Breast epithelium (tissue), 4 donors: Measurements from ENCODE around the gene CD79B. TPM values are rescaled to one million over a fixed set of nuclear protein-coding genes. Genes with fewer than 3 reads are reported as not detected.

Experiments
- DNase-seq, 2 donors: peaks; one replicate each; pipeline ENCODE4 v3.0.0-alpha.2; 2019; ENCODE audit warnings: low spot score in 2 of 2
- H3K27ac ChIP-seq, 2 donors: fragments of 200-600 bp; sonication (generic) in 1 of 2; one replicate each; pipeline ENCODE4 v1.5.1; 2016 to 2019; ENCODE audit warnings: mild to moderate bottlenecking in 1 of 2
- H3K27me3 ChIP-seq, 2 donors: fragments of 200-600 bp; sonication (generic) in 1 of 2; one replicate each; pipeline versions ENCODE4 v1.5.1 to v1.6.0; 2017 to 2019; ENCODE audit warnings: control low read depth in 1 of 2, mild to moderate bottlenecking in 1 of 2
- H3K36me3 ChIP-seq: fragments of 200-600 bp; one replicate; pipeline ENCODE4 v1.5.1; 2019
- H3K4me1 ChIP-seq, 2 donors: fragments of 200-600 bp; sonication (generic); one replicate each; pipeline ENCODE4 v1.5.1; 2016 to 2019; ENCODE audit warnings: control low read depth in 1 of 2
- H3K4me3 ChIP-seq, 3 donors: fragments of 200-600 bp; sonication (generic); 1 replicate in 2 of 3; 2 replicates in 1 of 3; pipeline ENCODE4 v1.5.1; 2016 to 2019; ENCODE audit warnings: mild to moderate bottlenecking in 3 of 3, moderate library complexity in 2 of 3
- H3K9me3 ChIP-seq, 2 donors: fragments of 200-600 bp; sonication (generic) in 1 of 2; one replicate each; pipeline ENCODE4 v1.5.1; 2016 to 2019; ENCODE audit warnings: control low read depth in 1 of 2
- CTCF ChIP-seq, 3 donors: fragments of 450-650 bp; IDR thresholded peaks; one replicate each; pipeline ENCODE4 v1.5.1; 2016 to 2017; ENCODE audit warnings: antibody characterized with exemption in 3 of 3, mild to moderate bottlenecking in 3 of 3, moderate library complexity in 3 of 3
- POLR2A ChIP-seq: fragments of 450-650 bp; IDR thresholded peaks from one replicate; pipeline ENCODE4 v1.6.1; 2016; ENCODE audit warnings: antibody characterized with exemption, mild to moderate bottlenecking, moderate library complexity
- POLR2AphosphoS5 ChIP-seq, 3 donors: sonication (generic); formaldehyde crosslinking; IDR thresholded peaks; one replicate each; pipeline ENCODE4 v1.6.1; 2017; ENCODE audit warnings: antibody characterized with exemption in 3 of 3
- intact Hi-C: fragments of 100-400 bp; cut with DNase I; formaldehyde crosslinking; loops from one replicate; pipeline ENCODE4 v1.15.1; 2023; ENCODE audit warnings: low total_unique reads
- total RNA-seq, 3 donors: library from RNA; depleted of rRNA; stranded (reverse); fragments of >200 nt; gene quantifications; one replicate each; pipeline ENCODE4 v1.1.0, GENCODE V29; 2016

The CD79B gene
- total RNA-seq, 3 donors from 2014 or later: 2.2 to 7.9 (median 3.4) TPM

- no peaks in the 10 kb centered on the region for H3K36me3 ChIP-seq
- intact Hi-C loops: no loop called here
- no peak overlapping the region for H3K4me3 ChIP-seq
- H3K4me1 ChIP-seq: no peaks in the 10 kb centered on the region
- peak in 1 of 2 donors; percentile 57 for DNase-seq
- no peak overlapping the region for H3K27ac ChIP-seq
- no peaks in the 10 kb centered on the region for H3K27me3 ChIP-seq
- TF ChIP-seq CTCF (IDR thresholded peaks at IDR 0.05): peak; percentile 18 to 51 (median 33)
- TF ChIP-seq POLR2AphosphoS5 (IDR thresholded peaks at IDR 0.05): no peak
- H3K9me3 ChIP-seq: no peaks in the 10 kb centered on the region
Observed at GRCh38 chr17:63950940-63951907, 19.1 kb upstream of the CD79B start.

- H3K4me1 ChIP-seq: no peaks in the 10 kb centered on the region
- H3K4me3 ChIP-seq: no peak overlapping the region
- TF ChIP-seq CTCF (IDR thresholded peaks at IDR 0.05): no peak
- TF ChIP-seq POLR2A: no peak
- no peak for TF ChIP-seq POLR2AphosphoS5 (IDR thresholded peaks at IDR 0.05)
- DNase-seq: no peak
- no peaks in the 10 kb centered on the region for H3K36me3 ChIP-seq
- no peaks in the 10 kb centered on the region for H3K9me3 ChIP-seq
- no peaks in the 10 kb centered on the region for H3K27me3 ChIP-seq
- H3K27ac ChIP-seq: no peak overlapping the region
- intact Hi-C loops: no loop called here
Observed at GRCh38 chr17:63949576-63950250, 17.6 kb upstream of the CD79B start.

DNA sequence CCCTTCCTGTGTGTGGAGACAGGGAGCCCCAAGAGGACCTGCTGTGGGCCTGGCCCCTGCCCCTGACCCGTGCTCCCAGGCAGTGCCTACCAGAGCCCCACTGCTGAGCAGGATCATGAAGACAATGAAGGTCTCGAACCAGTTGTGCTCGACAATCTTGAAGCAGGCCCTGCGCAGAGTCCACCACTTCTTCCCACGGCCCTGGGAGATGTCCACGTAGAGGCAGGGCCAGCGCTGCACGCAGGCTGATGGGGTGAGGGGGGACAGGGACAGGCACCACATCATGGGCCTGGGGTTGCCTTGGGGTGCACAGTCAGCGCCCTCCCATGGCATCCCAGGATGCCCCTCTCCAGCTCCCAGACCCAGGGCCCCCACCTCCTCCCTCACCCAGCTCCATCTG lies 16.4 kb upstream of the CD79B start:
- no peak for TF ChIP-seq POLR2AphosphoS5 (IDR thresholded peaks at IDR 0.05)
- TF ChIP-seq CTCF (IDR thresholded peaks at IDR 0.05): no peak
- no peak for TF ChIP-seq POLR2A
- intact Hi-C loops: no loop called here
- no peak for DNase-seq

DNA sequence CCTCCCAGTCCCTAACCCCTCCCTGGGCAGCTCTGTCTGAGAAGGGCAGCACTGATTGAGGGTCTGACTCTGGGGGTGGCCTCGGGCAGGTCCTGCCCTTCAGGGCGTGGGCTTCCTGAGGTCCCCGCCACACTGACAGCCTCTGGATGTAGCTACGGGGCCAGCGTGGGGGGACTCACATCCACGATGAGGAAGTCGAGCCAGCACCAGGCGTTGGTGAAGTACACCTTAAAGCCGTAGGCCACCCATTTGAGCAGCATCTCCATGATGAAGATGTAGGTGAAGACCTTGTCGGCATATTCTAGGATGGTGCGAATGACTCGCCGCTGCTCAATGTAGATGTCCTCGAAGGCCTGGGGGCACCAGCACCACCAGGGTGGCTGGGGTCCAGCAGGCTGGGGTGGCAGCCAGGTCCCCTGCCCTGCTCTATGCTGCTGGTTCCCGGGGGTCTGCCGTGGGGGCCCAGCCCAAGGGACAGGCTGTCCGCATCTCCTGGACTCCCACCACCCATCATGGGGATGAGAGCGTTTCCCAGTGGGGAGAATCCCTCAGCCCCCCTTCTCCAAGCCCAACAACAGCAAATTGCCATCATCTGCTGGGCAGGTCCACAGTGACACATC lies 15.7 kb upstream of the CD79B start:
- no peak for TF ChIP-seq CTCF (IDR thresholded peaks at IDR 0.05)
- no peak for TF ChIP-seq POLR2AphosphoS5 (IDR thresholded peaks at IDR 0.05)
- TF ChIP-seq POLR2A: no peak
- Histone ChIP-seq H3K4me3 (no peak overlapping the region), H3K9me3 (no peaks in the 10 kb centered on the region), H3K4me1 (no peaks in the 10 kb centered on the region), H3K27me3 (no peaks in the 10 kb centered on the region), H3K36me3 (no peaks in the 10 kb centered on the region), H3K27ac (no peak overlapping the region)
- intact Hi-C loops: no loop called here
- no peak for DNase-seq

More for the DNA sequence above, 16.4 kb upstream of the CD79B start:
- Histone ChIP-seq H3K9me3 (no peaks in the 10 kb centered on the region), H3K4me1 (no peaks in the 10 kb centered on the region), H3K4me3 (no peak overlapping the region), H3K27ac (no peak overlapping the region), H3K36me3 (no peaks in the 10 kb centered on the region), H3K27me3 (no peaks in the 10 kb centered on the region)
